ENCODE data around the gene PC. TPM values are rescaled to one million over a fixed set of nuclear protein-coding genes. Genes with fewer than 3 reads are reported as not detected.

Gene PC
- total RNA-seq, 1 donor from 2014 or later = 9.5 TPM

DNA sequence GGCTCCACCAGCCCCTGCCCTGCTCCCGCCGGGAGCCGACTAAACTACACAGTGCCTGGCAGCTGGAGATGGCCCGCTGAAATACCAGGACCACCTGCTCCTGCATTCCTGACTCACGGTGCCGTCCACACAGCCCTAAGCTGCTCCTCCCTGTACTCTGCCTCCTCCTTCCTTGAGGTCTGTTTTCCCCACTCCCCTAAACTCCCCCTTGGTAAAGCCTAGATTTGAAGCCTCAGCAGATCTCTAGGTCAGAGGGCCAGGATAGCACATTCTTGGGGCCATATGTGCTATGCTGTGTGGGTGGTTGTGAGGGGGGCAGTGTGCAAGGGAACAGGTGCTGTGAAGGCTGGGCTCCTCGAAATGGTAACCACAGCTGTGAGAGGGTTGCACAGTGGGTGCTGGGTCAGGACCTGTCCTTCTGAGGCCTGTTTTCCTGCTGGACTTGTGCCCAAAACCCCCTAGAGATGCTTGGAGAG, 91.6 kb downstream of the PC start:
- no peak for DNase-seq

DNA sequence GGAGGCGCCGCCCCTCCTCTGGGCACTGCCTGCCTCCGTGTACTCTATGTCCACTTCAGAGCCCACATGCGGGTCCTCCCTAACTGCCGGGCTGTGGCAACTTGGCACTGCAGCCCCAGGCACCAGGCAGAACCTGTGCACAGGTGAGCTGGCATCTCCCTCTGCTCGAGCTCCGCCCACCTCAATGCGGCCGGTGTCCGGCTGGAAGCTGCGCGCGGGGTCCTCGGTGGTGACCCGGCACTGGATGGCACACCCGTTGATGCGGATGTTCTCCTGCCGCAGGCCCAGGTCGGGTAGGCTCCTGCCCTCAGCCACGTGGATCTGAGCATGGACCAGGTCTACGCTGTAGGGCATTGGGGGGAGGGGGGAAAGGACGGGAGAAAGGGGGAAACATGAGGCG, 92.2 kb downstream of the PC start:
- no peak for DNase-seq

DNA sequence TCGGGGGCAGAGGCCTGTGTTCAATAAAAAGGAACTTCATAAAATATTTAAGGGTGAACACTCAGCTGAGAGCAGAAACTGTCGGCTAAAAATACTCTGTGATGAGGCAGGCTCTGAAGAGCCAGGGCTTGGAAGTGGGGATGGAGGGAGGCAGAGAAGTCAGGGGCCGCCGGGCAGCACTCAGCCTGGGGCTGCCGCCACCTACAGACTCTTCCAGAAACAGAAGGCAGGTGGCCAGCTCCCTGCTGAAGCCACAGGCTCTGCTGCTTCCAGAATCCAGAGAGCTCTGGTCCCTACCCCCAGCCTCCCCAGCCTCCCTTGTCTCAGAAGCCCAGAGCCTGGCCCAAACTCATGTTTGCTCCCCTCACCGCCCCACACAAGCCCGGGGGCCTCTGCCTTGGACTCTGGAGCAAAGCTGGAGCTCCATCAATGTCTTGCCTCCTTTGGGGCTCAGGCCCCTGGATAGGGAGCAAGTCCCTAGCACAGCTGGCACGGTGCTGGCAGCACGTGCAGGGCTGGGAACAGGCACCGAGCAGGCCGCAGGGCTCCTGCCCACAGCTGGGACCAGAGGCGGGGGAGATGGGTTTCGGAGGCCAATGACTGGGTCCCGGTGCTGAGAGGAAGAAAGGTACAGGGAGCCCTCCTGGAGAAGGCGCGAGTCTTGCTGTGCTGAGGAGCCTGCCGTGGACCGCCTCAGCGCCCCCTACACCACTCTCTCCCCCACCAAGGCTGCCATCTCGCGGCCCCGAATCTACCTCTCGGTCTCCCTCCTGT, 93.1 kb downstream of the PC start:
- no peak for DNase-seq

DNA sequence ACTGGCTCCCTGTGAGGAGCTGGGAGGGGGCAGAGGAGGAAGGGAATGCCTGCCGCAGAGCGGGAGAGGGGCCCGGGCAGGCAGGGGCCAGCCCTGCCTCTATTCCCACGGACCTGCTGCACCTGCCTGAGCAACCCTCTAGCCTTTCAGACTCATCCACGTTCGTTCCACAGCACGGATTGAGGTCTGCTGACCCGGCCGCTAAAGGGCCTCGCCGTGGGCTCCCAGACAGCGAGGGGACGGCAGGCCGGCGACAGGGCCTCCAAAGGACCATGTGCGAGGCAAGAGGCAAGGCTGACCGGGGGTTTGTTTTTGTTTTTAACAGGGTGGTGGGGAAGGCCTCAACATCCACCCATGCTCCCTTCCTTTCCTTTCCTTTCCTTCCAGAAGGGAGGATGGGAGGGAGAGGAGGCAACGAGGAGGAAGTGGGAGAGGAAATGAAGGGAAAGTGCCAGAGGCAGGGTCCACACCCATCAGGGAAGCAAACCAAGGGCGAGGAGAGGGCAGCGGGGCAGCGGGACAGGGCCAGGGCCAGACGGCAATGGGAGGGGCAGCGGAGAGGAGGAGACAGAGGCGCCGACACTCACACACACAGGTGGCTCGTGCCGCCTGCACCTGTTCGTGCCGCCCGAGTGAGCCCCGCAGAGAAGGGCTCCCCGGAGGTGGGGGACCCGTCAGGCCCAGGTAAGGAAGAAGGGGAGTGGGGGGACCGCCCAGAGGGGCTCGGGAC, 93.8 kb downstream of the PC start:
- no peak for DNase-seq

DNA sequence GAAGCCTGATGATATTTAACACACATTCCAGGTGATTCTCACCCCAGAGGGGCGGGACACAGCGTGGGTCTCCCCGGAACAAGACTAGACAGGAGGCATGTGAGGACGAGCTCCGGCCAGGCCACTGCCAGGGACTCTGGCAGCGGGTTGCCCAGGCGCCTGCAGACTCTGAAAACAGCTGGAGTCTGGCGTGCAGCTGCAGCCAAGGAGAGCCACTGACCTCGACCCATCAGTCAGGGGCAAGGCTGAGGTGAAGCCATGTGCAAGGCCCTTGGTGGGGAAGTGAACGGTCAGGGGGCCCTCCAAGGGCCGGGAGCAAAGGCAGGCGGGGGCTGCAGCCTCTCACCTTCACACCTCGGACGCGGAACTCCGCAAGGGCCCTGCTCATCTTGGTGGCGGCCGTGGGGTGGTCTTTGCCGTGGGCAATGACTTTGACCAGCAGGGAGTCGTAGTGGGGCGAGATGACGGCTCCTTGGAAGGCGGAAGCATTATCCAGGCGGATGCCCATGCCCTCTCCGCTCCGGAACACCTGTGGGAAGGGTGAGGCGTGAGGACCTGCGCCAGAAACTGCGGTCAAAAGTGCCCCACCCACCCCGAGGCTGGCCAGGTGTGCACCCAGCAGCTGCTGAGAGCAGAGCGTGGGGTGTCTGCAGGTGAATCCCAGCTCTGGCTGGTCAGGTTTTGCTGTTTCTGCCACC, 94.6 kb downstream of the PC start:
- no peak for DNase-seq

DNA sequence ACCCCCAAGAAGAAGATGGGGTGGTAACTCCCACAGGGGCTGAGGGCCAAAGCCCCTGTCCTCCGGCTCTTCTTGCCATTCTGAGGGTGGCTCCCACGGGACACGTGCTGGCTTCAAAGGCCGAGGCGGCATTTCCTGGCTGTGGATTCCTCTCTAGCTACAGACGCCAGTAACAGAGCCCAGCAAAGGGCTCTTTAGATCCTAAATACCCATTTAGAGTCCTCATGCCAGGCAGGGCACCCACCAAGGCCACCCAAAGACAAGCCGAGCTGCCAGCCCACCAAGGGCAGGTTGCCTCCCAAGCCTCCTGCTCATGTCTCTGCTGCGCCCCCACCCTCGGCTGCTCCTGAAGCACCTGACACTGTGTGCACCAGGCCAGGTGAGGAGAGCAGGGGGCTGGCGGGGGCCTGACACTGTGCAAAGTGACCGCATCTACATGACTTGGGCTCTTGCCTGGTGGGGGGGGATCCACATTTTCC, 95.6 kb downstream of the PC start:
- no peak for DNase-seq

DNA sequence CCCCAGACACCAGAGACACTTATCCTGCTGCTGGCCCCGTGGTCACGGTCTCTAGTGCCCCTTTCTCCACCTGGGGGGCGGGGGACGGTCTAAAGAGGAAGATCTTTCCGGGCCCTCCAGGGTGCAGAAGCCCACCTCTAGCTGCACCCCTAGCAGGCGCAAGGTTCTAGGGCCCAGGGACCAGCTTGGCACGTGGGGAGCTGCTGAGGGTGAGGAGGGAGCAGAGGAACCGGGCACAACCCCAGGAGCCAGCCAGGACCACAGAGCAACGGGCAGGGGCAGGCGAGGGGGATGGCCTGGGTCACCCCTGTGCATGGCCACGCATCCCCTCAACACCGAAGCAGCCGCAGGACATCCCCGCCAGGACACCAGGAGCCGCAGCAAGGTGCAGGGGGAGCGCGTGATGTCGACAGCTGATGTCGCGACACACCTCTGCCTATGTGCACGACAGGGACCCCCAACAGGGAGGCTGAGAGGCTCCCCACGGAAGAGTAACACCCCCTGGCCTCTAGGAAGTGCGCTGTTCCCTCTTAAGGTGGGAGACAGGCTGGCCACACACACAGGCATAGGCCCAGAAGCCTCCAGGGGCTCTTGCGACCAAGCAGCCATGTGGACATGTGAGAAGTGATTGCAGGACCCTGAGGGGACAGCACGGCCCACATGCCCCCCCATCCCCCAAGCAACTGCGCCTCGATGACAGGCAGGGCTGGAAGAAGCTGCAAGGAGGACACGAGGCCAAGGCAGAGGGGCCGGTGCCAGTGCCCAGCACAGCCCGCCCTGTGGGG, 96.2 kb downstream of the PC start:
- DNase-seq = no peak

DNA sequence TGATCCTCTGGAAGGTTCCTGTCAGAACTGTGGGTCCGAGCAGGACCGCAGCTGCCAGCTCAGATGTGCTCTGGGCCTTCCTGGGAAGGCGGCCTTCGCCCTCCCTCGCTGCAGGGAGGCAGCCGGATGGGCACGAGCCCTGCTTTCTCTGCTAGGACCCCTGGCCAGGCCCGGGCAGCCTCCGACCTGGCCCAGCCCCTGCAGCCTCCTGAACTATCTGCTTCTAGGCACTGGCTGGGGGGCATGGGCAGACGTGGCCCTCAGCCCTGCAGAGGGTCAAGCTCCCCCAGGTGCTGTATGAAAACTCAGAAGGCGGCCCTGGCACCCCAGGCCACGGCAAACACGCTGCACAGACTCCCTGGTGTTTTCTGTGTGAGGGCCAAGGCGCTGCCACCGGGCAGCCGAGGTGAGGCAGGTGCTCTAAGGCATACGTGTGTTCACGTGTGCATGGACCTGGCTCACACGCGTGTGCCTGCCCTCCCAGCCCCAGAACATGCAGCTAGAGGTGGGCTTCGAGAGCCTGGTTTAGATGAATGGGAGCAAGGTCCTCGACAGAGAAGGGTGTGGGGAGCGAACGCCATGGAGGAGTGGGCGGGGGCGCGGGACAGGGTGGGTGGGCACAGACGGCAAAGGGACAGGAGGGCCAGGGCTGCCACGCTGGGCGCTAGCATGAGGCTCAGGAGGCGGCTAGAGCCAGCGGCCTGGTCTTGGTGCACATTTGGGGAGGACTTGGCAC, 97.0 kb downstream of the PC start:
- DNase-seq = no peak

DNA sequence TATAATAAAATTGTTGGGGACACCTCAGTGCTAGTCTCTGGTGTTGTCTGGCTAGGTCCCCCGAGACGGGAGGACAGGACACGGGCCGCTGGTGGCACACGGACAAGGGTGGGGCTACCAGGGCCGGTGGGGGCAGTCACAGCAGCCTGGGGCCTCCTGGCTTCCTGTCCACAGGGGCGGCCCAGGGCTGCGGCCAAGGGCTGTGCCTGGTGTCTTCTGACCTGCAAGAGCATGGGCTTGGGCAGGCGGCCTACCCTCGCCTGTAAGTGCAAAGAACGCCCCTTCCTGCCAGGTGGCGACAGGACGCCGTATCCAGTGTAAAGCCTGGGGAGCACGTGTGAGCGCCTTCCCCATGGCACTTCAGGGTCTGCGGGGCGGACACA, 97.7 kb downstream of the PC start:
- DNase-seq = no peak

DNA sequence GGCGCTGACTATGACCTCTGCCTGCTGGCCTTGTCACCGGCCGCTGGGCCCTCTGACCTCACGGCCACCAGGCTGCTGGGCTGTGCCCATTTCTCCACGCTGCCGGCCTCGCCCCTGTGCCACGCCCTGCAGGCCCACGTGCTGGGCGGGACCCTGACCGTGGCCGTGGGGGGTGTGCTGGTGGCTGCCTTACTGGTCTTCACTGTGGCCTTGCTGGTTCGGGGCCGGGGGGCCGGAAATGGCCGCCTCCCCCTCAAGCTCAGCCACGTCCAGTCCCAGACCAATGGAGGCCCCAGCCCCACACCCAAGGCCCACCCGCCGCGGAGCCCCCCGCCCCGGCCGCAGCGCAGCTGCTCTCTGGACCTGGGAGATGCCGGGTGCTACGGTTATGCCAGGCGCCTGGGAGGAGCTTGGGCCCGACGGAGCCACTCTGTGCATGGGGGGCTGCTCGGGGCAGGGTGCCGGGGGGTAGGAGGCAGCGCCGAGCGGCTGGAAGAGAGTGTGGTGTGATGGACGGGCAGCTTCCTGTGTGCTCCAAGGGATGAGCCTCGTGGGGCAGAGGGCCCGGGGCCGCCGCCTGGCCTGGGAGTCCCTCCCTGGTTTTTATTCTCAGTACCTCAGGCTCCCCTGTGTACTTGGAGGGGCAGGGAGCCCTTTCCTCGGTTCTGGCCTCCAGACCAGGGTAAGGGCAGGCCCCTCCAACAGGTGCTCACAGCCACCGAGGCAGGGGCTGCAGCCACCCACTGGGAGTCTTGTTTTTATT, 98.3 kb downstream of the PC start:
- no peak for DNase-seq

DNA sequence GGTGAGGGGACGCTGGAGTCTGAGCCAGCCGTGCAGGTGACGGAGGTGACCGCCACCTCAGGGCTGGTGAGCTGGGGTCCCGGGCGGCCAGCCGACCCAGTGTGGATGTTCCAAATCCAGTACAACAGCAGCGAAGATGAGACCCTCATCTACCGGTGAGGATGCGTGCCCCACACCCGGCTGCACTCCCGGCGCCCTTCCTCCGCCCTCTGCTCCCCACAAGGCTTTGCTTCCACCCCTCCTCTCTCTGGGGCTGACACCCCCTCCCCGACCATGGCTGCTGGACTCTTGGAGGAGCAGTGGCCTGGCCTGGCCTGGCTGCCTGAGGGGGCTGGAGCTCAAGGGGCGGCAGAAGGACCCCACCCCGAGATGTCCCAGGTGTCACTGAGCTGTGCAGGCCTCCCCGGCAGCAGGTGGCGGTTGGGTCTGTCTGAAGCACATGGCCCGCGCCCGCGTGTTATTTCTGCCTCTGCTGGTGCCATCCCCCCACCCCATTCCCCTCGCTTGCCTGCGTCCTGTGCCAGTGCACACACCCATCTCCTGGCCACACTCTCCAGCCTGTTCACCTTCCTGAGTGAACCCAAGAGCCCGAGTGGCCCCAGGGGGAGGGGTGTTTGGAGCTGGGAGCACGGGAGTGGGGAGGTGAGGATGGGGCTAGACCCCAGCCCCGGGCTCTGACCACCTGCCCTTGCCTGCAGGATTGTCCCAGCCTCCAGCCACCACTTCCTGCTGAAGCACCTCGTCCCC, 99.1 kb downstream of the PC start:
- no peak for DNase-seq

DNA sequence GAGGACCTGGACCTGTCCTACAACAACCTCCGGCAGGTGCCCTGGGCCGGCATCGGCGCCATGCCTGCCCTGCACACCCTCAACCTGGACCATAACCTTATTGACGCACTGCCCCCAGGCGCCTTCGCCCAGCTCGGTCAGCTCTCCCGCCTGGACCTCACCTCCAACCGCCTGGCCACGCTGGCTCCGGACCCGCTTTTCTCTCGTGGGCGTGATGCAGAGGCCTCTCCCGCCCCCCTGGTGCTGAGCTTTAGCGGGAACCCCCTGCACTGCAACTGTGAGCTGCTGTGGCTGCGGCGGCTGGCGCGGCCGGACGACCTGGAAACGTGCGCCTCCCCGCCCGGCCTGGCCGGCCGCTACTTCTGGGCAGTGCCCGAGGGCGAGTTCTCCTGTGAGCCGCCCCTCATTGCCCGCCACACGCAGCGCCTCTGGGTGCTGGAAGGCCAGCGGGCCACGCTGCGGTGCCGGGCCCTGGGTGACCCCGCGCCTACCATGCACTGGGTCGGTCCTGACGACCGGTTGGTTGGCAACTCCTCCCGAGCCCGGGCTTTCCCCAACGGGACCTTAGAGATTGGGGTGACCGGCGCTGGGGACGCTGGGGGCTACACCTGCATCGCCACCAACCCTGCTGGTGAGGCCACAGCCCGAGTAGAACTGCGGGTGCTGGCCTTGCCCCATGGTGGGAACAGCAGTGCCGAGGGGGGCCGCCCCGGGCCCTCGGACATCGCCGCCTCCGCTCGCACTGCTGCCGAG, 99.8 kb downstream of the PC start:
- DNase-seq = no peak

DNA sequence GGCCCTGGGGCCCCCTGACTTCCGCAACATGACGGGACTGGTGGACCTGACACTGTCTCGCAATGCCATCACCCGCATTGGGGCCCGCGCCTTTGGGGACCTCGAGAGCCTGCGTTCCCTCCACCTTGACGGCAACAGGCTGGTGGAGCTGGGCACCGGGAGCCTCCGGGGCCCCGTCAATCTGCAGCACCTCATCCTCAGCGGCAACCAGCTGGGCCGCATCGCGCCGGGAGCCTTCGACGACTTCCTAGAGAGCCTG, 100.3 kb downstream of the PC start:
- DNase-seq = no peak

DNA sequence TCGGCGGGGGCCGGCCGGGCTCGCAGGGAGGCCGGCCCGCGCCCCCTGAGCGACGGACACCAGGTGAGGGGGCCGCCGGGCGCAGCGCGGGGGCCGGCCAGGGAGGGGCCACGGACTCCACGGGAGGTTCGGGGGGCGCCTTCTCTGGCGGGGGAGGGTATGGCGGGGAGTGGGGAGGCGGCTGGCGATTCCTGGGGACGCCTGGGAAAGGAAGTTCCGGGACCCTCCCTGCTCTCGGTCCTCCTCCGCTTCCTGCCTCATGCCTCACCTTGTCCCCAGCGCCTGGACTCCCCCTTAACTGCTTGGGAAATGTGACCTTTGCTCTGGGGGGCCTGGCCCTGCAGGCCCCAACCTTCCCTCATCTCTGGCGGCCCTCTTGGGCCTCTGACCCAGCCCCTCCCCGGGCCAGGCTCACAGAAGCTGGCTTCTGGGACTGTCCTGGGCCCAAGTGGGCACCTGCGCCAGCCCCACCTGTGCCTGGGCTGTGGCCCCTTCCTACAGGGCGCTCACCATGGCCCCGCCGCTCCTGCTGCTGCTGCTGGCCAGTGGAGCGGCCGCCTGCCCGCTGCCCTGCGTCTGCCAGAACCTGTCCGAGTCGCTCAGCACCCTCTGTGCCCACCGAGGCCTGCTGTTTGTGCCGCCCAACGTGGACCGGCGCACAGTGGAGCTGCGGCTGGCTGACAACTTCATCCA, 100.8 kb downstream of the PC start:
- no peak for DNase-seq

DNA sequence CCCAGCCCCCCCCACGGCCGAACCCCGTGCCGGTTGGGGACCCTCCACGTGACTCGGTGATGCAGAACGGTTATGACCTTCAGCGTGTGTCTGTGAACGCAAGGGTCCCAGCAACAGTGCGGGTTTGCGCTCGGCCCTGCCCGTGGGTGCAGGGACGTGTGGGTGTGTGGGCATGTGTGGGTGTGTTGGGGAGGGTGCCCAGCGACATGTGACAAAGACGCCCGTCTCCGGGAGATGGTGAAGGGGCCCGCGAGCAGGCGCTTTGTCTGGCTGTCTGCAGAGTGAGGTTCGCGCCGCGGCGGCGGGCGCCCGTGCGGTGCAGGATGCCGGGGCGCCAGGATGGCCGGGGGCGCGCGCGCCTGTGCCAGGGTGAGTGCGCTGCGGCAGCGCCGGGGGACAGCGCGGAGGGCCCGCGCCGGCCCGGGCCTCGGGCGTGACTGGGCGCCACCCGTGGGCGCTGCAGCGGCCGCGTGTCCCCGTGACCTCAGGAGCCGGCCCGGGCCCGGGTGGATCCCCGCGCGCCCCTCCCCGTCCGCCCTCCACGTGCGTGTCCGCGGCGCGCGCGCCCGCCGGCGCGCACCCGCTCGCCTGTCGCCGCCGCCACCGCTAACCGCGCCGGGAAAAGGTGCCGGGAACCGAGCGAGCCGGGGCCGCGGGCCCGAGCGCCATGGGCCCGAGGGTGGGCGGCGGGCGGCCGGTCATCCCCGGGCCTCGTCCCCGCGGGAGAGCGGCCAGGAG, 101.5 kb downstream of the PC start, which contains the start of gene LRFN4:
LRFN4 (plus strand) TSS at position 569 of the 738 bp plus-strand sequence. CDS start 681 bp downstream, outside the sequence.
- no peak for DNase-seq

DNA sequence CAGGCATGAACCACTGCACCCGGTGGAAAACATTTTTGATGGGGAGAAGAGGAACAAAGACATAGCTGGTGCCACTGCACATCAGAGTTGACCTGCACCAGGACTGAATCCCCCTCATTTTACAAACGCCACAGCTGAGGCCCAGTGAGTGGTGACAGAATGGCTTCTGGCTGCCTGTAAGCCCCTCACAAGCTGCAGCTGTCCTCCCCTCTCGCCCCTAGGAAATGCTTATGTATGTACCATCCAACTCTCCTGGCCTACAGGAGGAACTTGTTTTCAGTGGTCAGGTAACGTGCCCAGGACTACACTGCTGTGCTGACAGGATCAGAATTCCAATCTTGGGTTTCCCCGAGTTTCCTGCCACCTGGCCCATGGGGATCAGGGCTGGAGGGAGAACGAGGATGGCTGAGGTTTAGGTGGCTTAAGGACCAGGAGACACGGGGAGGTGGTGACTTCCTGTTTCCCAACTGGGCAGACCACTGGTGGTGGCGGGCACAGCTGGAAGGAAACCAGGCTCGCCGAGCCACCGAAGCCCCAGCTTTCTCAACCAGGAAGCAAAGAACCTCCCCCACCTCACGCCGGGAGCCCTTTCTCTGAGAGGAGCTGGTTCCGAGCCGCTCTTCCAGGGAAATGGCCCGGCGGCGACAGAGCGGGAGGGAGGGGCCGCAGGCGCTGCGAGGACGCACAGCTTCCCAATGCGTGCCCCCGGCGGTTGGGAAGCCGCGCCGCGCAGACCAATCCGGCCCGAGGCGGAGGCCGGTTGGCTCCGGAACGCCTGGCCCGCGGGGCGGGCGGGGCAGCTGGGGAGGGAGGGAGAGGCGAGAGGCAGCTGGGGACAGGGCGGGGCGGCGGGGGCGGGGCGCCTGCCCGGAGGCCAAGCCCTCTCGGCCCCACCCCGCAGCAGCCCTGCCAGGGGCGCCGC, 102.3 kb downstream of the PC start:
- peak; percentile 95 for DNase-seq

DNA sequence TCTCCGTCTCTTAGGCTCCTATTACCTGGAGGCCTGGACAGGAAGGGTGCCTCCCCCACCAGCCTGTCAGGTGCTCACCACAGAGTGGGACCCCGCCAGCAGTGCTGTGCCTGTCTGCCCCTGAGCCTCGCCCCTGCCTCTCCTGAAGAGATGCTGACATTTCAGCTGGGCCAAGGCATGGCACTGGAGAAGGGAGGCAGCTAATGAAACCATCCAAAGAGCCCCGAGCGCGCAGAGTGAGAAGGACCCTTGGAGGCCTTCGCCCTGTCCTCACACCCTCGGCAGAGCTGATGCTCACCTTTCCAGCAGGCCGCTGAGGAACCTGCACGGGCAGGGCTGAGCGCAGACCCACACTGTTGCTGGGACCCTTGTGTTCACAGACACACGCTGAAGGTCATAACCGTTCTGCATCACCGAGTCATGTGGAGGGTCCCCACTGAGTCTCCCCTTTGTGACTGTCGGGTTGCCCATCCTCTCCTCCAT, 103.4 kb downstream of the PC start:
- DNase-seq = no peak
